HCT116 (cell line): ENCODE measurements around the gene AHNAK.

Source experiments
- CTCF ChIP-seq, 3 experiments: fragments of 200-600 bp in 1 of 3; sonication (generic) in 1 of 3; IDR thresholded peaks in 2 of 3; conservative IDR thresholded peaks in 1 of 3; 2 replicates each; pipeline ENCODE4 v1.5.1; 2012 to 2017; ENCODE audit warnings: low read depth in 2 of 3, low read length in 2 of 3, antibody characterized with exemption in 1 of 3, borderline replicate concordance in 1 of 3, control low read depth in 1 of 3, mild to moderate bottlenecking in 1 of 3, mixed read lengths in 1 of 3, mixed run types in 1 of 3, moderate library complexity in 1 of 3; ENCODE audit not compliant: insufficient read depth in 1 of 3
- EGR1 ChIP-seq: IDR thresholded peaks from 2 replicates; pipeline ENCODE4 v1.6.1; 2012; ENCODE audit warnings: low read depth
- EZH2 ChIP-seq: fragments of 200-600 bp; sonication (generic); IDR thresholded peaks from 2 replicates; pipeline ENCODE4 v1.6.1; 2017; ENCODE audit warnings: antibody characterized with exemption, mixed run types
- FOSL1 ChIP-seq: IDR thresholded peaks from 2 replicates; pipeline ENCODE4 v1.6.1; 2012; ENCODE audit warnings: low read depth
- POLR2A ChIP-seq: IDR thresholded peaks from 2 replicates; pipeline ENCODE4 v1.7.0; 2011; ENCODE audit warnings: borderline replicate concordance; ENCODE audit not compliant: insufficient read depth, insufficient read length; ENCODE audit errors: extremely low read depth
- POLR2AphosphoS5 ChIP-seq: IDR thresholded peaks from 2 replicates; pipeline ENCODE4 v1.6.1; 2011; ENCODE audit warnings: mild to moderate bottlenecking, low read depth, low read length, moderate library complexity
- ZNF274 ChIP-seq: fragments of 200-500 bp; sonication (Bioruptor generic); IDR thresholded peaks from 2 replicates; pipeline ENCODE4 v1.6.1; 2014; ENCODE audit warnings: mild to moderate bottlenecking, low read depth, low read length, inconsistent platforms

GRCh38 chr11:62409831-62410230 is 136.8 kb downstream of the AHNAK start:
- TF ChIP-seq ZNF274 (no peak), CTCF (IDR thresholded peaks at IDR 0.05 in 2 of 3, conservative IDR thresholded peaks at IDR 0.05 in 1 of 3; ENCODE audit: borderline replicate concordance in 1 of 3, insufficient read depth in 1 of 3, low read depth in 2 of 3, low read length in 2 of 3) (no peak), FOSL1 (no peak), POLR2AphosphoS5 (no peak), EZH2 (no peak), POLR2A (no peak), EGR1 (no peak)
